Activated CD4-positive, alpha-beta T cell treated with anti-CD3 and anti-CD28 coated beads, Interleukin-10, Interleukin-2, amounts not matched to agents 100 ng/mL and 50 ng/mL, durations not matched to agents 16 hours and 8 hours (primary cell): Measurements from ENCODE around the gene KCNG1.

ENCODE experiments used
- DNase-seq: peaks from one replicate; pipeline ENCODE4 v3.0.0-alpha.2; 2020

The KCNG1 gene

DNA sequence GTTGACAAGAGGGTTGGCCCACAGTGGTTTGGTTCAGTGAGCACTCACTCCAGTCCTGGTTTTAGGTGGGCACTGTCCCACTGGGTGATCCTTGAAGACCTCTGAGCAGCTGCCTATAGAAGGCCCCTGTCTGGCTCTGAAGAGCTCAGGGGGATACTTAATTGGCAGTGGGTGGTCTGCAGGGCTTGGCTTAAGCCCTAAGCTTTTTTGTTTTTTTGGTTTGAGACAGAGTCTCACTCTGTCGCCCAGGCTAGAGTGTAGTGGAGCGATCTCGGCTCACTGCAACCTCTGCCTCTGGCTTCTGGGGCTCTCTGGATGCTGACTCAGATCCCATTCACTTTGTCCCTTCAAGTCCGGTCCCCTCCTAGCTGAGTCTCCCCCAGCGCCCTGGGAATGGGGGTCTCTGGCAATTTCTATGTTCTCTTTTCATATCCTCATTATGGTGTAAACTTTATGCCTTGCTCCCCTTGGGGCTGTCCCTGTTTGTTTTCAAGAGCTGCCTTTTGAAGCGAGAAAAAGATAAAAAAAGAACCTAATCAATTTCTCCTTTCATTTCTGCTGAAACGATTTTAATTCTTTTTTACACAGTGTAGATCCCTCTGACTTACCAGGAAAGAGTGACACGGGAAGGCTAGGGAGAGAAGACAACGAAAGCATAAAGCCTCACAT is 12.2 kb upstream of the KCNG1 start:
- no peak for DNase-seq

DNA sequence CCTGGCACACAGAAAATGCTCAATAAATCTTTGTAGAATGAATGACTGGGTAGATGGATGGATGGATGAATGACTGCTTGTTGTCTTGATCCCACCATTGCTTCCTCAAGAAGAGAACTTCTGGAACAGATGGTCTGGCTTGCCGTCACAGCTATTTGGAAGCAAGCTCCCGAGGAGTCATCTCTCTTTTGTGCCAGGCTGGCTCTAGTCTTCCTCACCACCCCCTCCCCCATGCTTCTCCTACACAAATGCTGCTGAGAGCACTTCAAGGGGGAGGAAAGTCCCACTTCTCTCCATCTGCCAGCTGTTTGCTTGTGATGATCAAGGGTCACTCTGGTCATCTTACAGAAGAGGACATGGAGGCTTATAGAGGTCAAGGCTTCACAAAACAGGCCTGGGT is 11.6 kb upstream of the KCNG1 start:
- no peak for DNase-seq

DNA sequence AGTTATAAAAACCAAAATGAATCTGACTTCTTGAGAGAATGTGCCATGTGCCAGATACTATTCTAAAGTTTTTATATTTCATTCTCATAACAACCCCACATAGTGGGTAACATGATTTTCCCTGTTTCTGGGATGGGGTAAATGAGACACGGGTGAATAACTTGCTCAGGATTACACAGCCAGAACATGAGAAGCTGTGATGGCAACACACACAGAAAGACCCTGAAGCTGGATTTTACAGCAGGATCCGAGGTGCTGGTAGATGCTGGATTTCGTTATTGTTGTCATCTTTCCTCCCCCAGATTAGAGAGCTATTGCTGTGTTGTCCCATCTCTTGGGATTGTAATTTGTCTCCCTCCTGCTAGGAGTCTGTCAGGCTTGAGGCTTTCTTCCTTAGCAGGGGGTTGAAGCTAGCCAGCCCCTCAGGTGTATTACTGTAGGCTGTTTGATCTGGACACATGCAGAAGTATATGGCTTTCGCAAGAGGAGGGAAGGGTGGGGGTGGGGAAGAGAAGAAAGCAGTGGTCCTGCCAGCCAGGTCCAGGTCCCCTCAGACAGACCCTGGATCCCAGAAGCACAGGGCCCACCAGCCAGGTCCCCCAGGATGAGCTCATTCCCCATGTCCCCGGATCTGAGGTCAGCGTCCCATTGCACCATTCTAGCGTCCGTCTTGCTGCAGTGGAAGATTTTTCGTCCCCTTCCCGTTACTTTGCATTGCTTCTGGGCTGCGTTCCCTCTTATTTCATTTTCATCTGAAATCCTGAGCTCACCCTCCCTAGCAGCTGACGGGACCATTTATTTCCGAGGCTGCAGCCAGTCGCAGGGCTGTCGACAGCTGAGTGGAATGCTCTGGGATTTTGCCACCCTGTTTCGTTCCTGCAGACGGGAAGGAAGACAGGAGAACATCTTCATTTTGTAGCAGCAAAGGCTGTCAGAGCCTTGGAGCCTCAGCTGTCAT is 7.3 kb upstream of the KCNG1 start:
- DNase-seq = no peak

DNA sequence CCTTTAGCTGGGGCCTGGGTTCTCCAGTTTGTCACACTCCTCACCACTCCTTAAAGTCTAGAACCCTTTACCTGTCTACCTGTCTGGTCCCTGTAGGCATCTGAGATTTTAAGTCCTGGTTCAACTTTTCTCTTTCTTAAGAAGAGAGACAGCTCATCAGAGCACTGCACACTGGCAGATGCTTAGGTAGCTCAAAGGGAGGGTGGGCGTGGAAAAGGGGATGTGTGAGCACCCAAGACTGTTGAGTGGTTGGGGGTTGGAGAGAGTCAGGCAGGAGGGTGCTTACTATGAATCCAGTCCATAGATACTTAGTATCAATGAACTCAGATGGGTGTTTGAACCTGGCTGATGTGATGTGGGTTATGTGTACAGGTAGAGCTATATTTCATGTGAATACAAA is 6.6 kb upstream of the KCNG1 start:
- no peak for DNase-seq

DNA sequence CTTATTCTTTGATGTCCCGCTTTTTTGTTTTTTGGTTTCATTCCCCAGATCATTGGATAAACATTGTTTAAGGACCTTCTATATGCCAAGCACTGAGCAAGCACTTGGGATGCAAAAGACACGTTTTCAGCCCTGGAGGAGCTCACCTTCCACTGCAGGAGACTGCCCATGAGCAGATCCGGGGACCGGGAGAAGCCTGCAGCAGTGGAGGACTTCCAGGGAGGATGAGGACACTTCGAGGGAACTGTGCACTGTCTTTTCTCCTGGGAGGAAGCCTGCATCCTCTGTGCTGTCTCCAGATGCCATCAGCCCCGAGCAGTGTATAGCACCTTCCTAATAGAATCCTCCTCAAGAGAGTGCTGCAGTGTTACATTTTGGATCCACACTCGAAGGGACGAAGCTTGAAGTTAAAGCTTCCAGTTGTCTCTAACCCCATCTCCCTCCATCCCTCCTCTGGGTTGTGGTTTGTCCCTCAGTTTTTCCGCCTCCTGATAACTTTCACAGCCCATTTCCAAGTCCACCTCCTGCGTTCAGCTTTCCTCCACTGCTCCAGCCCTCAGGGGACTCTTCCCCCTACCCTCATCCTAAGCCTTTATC is 5.8 kb upstream of the KCNG1 start:
- no peak for DNase-seq

DNA sequence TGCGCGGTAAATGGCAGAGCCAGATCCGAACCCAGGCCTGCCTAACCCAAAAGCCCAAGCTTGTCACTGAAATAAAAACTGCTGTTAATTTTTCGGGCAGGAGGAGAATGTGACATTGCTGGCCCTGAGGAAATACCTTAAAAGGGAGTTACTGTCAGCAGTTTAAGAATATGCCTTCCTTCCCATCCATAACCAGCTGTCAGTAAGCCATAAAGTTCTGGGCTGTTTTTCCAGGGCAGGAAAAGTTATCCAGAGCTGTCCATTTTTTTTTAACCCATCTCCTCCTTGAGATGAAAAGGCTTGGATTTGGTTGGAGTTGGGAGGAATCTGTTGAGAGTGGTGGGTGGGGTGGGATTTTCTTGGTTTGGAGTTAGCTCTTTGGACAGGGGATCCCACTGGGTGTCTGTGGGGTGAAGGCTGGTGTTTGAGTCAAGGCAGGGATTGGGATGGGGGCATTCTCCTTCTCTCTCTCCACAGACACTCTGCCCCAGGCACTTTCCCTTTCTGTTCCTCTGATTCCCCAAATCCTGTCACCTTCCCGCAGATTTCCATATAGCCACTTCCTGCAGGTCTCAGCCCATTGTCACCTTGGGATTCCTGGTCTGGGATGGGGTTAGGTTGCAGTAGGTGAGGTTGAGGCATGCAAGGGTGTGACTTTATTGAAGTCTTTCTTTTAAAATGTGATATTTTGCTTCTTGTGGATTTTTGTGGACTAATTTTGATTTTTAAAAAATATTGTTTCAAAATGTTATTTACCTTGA is 4.3 kb upstream of the KCNG1 start:
- no peak for DNase-seq

DNA sequence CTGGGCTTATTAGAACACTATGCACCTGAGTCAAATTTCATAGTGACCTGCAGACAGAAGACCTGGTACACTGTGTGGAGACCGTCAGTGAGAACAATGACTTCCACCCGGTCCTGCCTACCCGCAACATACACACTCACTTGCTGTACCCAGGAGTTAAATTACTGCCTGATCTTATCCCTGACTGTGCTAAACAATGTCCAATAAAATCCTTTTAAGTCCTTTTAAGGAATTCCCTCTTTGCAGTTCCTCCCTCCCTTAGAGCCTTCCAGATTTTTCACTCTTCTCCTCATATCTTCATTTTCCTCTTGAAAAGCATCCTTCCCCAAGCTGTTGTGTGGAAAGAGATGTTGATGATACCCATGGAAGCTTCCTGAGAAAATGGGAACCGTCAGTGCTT is 3.4 kb upstream of the KCNG1 start:
- no peak for DNase-seq

DNA sequence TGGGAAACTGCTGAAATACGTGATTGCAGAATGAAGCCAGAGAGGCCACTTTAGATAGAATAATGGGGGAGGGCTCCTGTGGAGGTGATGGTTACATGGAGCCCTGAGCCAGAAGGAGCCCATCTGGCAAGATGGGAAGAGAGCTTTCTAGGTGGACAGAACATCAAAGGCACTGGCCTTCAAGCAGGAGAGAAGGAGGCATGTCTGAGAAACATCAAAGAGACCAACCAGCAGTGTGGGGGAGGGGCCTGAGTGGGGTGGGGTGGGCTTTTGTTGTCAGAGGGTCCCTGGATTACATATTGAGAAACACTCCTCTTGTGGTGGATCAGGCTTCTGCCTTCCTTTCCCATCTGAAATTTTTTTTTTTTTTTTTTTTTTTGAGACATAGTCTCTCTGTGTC is 1.9 kb upstream of the KCNG1 start:
- no peak for DNase-seq

DNA sequence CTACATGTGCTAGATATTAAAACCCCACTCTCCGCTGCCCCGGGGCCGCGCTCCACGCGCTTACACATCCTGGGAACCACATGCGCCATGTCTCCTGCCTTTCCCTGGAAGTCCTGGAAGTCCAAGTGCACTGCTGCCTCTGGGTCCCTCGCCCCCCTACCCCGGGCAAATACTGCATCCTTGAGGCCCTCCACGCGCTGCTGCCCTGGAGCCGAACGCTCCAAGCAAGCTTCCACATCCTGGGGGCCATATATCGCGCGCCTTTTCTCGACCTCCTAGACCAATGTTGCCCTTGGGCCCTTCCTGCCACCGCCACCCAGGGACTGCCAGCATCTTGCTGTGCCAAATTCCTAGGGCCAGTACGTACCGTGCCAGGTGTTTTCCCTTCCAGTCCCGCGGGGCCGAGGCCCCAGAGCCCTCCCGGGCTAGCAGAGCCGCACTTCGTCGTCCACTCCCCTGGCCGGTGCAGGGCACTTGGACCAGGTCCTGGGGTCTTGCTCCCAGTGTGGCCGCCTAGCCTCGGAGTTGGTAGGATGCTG is 779 bp upstream of the KCNG1 start:
- no peak for DNase-seq

DNA sequence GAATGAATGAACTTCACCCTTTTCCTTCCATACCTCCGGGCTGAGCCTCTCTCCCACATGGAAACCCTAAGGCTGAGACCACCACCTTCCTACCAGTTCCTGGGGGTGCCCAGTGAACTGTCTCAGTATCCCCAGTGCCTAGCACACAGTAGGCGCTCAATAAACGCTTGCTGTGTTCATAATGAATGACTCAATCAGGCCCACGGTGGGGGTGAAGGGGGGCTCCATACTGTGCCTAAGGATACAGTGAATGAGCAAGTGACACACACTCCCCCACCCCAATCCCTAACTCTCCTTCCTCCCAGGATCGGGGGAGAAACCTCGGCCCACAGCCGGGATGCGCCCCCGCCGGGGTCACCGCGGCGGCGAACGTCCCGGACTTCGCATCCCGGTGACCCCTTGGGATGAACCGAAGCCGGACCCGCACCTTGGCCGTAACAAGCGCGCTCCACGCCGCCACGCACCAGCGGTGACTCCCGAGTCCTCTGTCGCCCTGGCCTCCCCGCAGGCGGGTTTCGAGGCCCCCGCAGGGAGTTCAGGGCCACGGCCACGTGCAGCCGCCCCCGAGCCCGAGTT is 592 bp downstream of the KCNG1 start:
- no peak for DNase-seq

DNA sequence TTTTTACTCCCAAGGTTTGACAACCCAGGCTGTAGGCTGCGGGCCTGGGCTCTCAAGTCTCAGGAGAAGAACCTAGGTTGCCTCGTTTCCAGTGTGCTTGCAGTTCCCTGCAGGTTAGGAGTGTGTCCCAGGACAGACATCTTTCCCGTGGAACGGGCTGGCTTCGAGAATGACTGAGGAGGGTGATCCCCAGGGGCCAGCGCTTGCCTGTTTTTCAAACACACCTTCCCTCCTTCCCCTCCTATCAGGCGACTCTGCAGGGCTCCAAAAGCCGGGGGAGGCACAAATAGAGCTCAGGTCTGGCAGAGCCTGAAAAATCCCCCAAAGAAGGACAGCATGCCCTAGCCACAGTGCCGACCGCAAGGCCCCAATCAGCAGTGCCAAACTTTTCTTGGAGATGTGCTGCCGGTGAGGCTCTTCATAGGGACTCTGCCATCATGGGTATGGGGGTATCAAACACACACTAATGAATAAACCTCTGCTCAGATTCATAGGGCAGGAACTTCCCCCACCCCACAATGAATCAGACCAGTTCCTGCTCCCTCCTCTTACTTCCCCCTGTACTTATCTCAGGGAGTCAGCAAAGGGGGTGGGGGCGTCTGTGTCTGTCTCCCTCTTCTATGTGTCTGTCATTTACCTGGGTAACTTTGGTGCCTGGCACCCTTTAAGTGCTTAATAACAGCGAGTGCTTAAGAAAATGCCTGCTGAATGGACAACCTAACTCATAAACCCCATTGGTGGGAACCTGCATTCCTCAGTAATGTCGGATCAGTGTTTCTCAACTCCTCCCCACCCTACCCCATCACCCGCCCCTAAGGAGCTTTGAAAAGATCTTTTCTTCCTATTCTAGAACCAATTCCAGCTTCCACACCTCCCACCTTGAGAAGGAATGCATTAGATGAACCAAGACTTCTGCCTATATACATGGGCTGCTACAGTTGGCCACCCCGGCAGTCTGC is 1.6 kb downstream of the KCNG1 start:
- DNase-seq = no peak

DNA sequence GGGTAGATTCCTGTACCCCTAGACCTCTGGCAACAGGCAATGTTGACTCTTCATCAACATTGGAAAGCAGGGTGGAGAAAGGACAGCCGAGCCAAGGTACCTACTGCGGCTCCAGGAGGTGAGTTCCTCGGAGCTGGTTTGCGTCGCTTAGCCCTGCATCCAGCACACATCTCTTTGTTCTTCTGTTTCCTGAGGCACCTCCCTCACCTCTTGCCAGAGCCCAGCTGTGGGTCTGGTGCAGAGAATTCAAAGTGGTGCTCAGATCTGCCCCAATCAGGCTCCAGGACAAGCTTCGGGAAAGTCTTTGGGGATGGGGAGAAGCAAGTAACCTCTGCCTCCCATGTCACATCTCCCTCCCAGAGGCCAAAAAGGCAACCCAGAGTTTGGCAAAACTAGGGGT is 2.2 kb downstream of the KCNG1 start:
- DNase-seq = no peak

DNA sequence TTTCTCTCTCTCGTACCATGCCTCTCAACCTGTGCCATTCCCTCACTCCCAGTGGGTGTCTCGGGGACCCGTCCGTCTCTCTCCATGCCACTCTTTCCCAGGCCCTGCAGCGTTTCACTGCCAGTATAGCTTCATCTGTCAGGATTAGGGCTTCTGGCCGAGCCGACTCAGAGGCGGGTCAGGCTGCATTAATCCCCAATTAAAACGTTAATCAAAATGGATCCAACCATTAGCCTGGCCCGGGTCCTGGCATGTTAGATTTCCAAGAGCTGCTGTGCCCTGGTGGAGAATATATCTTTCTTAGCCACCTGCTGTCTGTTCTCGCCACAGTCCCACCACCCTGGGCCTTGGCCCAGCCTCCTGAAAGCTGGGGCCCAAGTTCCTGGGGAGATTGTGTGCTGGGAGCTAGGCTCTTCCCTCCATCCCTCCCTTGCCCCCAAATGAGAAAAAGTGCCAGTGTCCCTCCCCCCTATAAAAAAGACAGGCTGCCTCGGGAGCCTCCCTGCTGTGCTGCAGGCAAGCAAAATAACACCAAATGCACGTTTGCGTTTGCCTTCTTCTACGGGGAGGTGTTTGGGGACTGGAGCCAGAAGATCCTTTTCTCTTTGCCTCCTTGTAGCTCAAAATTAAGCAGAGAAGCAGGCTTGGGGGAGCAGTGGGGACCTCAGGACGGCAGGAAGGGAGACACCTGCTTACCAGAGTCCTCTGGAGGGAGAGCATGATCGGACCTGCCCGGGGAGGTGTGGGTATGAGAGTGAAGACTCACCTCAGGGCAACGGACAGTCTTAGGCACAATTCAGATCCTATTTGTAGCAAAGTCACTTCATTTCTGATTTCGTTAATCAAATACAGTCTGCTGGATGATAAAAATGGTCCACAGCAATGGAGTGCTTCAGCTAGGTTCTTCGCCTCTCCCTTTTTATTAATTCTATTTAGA is 3.0 kb downstream of the KCNG1 start:
- DNase-seq = no peak

DNA sequence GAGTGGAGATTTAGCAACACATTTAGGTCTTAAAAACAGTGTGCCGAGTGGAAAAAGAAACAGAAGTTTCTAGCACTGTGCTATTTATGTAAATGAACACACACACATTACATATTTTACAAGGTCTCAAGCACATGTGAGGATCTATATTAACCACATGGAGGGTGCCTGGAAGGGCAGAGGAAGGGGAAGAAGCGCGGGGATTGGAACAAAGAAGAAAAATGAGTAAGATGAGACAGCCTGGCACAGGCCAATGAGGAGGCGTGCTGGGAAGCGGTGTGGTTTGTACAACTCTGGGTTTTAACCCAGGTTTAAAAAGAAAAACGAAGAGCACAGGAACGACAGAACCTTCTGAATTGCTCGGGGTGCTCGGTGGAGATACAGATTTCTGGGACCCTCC is 5.7 kb downstream of the KCNG1 start:
- DNase-seq = no peak

DNA sequence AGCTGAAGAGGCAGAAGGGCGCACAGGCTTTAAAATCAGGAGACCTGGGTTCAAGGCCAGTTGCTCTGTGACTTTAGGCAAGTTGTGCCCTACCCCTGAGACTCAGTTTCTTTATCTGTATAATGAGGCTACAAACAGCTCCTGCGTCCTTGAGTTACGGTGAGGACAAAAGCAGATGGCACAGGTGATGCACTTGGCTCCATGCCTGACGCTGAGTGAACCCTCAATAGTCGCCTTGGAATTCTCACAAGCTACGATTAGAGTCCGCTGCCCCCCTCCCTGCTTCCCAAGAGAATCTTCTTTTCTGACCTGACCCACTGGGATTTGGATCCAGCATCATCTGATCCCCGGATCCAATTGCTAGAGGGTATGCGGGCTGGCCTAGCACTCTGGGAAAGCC is 6.4 kb downstream of the KCNG1 start:
- no peak for DNase-seq

DNA sequence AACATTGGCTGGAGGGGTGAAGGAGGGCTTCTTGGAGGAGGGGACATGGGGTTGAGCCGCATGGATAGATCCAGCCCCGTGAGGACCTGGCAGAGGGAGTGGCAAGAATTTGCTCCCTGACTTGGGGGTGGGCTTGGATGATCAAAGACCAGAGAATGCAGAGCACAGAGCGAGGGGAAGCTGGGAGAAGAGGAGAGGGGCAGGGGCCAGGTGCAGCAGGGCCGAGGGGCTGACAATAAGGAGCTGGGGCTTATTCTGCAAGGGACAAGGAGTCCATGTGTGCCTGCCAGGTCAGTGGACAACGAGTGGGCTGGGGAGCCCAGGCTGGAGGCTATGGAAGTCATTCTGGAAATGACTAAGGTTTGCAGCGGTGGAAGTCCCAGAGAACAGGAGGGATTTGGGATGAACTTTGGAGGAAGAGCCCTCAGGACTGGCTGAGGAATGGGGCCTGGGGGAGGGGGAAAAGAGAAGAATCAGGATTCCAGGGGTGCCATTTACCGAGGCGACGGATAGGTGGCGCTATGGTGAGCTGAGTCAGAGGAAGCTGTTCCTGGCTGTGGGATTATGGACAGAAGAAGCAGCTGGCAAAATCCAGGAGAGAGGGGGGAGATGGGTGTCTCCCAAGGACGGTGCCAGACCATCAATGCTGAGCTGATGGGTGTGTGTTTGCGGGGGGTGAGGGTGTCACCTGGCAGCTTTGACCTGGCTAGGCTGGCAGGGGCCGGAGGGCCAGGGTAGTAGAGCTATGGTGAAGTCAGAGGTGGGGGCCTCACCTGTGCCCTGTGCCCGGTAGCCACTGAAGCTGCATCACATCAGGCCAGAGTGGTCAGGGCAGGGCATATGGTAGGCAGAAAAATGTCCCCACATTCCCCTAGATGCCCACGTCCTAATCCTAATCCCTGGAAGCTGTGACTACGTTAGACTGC is 7.8 kb downstream of the KCNG1 start:
- peak; percentile 31 for DNase-seq

DNA sequence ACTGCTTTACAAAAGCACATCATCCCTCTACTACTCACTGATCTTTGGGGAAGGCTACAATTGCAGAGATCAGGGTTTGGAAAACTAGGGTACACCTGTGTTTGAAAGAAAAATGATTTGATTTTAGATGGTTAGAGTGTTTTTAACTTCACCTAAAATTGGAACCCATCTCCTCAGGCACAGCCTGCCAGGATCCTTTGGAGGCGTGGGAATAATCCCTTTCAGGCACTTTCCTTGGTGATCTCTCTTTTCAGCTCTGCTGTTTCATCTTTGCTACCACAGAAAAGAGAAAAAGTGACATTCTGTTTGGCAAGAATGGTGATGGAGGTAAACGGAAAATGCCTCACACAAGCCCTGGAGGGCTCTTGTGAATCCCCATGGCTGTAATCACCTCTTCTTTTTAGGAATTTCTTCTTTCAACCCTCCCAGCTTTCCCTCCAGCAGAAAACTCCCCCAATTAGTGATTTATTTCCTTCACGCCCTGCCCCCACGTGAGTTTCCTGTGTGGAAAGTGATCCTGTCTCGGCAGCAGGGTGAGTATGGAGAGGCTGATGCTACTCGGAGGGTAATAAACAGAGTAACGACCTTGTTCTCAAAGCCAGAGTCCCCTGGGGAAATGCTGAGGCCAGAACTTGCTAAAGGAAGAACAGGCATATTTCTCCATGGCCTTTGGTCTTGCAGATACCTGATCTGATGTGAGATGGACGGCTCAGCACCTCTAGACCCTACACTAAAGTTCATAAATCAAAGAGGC is 9.2 kb downstream of the KCNG1 start:
- no peak for DNase-seq

DNA sequence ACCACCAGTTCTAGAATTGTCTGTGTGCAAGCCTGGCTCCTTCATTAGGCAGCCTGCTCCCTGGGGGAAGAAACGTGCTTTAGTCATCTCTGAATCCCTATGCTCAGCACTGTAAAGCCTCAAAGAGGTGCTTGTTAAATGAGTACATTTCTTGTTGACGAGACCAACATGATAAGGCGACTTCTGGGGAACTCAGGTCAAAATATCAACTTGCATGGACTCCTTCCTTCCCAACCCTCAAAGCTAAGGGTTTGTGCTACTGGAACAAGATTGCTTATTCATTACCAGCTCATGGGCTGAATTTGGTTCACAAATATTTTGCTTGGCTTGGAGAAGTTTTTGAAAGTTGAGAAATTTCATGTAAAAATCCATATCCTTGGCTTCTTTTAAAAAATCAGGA is 10.6 kb downstream of the KCNG1 start:
- DNase-seq = no peak
